Breast epithelium (tissue), 3 donors: ENCODE data around the gene PRR19.

Source experiments
- CTCF ChIP-seq, 3 donors: fragments of 450-650 bp; IDR thresholded peaks; one replicate each; pipeline ENCODE4 v1.5.1; 2016 to 2017; ENCODE audit warnings: antibody characterized with exemption in 3 of 3, mild to moderate bottlenecking in 3 of 3, moderate library complexity in 3 of 3
- POLR2A ChIP-seq: fragments of 450-650 bp; IDR thresholded peaks from one replicate; pipeline ENCODE4 v1.6.1; 2016; ENCODE audit warnings: antibody characterized with exemption, mild to moderate bottlenecking, moderate library complexity

- no peak for TF ChIP-seq POLR2A
- peak; percentile 47 to 89 (median 80) for TF ChIP-seq CTCF (IDR thresholded peaks at IDR 0.05)
These were observed 22.8 kb downstream of the PRR19 start for GRCh38 chr19:42324655-42325307.
